GM18526 (cell line): ENCODE results near the gene PTPRR.

ENCODE experiments used
- POLR2A ChIP-seq: IDR thresholded peaks from 3 replicates; pipeline ENCODE4 v1.6.1; 2011; ENCODE audit not compliant: insufficient read length; ENCODE audit errors: extremely low read depth

PTPRR gene

GRCh38 chr12:70722584-70723343 is 197.8 kb downstream of the PTPRR start:
- no peak for TF ChIP-seq POLR2A

- no peak for TF ChIP-seq POLR2A
Observed at GRCh38 chr12:70721656-70722357, 198.7 kb downstream of the PTPRR start.

- no peak for TF ChIP-seq POLR2A
Observed at GRCh38 chr12:70721216-70721615, 199.3 kb downstream of the PTPRR start.

- TF ChIP-seq POLR2A, result no peak
Observed at GRCh38 chr12:70719672-70720420, 200.7 kb downstream of the PTPRR start.

GRCh38 chr12:70719071-70719470 is 201.5 kb downstream of the PTPRR start:
- no peak for TF ChIP-seq POLR2A

- TF ChIP-seq POLR2A, result no peak
Observed at GRCh38 chr12:70711831-70712230, 208.7 kb downstream of the PTPRR start.

- TF ChIP-seq POLR2A, result no peak
Observed at GRCh38 chr12:70709022-70709421, 211.5 kb downstream of the PTPRR start.

GRCh38 chr12:70706611-70707010 is 213.9 kb downstream of the PTPRR start:
- no peak for TF ChIP-seq POLR2A

GRCh38 chr12:70698345-70698744 is 222.2 kb downstream of the PTPRR start:
- TF ChIP-seq POLR2A, result no peak

- TF ChIP-seq POLR2A, result no peak
Observed at GRCh38 chr12:70695361-70696023, 225.0 kb downstream of the PTPRR start.

GRCh38 chr12:70692681-70693288 is 227.8 kb downstream of the PTPRR start:
- TF ChIP-seq POLR2A, result no peak

- TF ChIP-seq POLR2A, result no peak
Observed at GRCh38 chr12:70691018-70691672, 229.4 kb downstream of the PTPRR start.

GRCh38 chr12:70686907-70687306 is 233.6 kb downstream of the PTPRR start:
- no peak for TF ChIP-seq POLR2A

- TF ChIP-seq POLR2A, result no peak
Observed at GRCh38 chr12:70686299-70686698, 234.2 kb downstream of the PTPRR start.
